Stimulated activated CD4-positive, alpha-beta T cell treated with anti-CD3 and anti-CD28 coated beads, TNF-alpha, amount 100 ng/mL, for 4 hours (primary cell): Measurements from ENCODE around the gene CABCOCO1.
"Not testable (repeated sequence)": the region's sequence is repeated elsewhere in the genome, so short reads cannot be mapped to it uniquely, and the experiment has no call there.

ENCODE experiments used
- DNase-seq, 3 experiments: peaks; one replicate each; pipeline ENCODE4 v3.0.0-alpha.2; 2020; ENCODE audit warnings: low read depth in 3 of 3

The CABCOCO1 gene

DNA sequence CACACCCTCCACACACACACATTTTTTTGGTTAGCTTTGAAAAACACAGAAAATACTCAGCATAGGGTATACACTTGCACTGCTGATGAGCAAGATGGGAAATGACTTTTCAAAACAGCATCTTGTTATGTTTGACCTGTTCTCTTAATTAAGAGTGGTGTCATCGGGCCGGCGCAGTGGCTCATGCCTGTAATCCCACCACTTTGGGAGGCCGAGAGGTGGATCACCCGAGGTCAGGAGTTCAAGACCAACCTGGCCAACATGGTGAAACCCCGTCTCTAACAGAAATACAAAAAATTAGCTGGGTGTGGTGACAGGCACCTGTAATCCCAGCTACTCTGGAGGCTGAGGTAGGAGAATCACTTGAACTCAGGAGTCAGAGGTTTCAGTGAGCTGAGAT lies 56.7 kb downstream of the CABCOCO1 start:
- DNase-seq, result not testable (repeated sequence)

DNA sequence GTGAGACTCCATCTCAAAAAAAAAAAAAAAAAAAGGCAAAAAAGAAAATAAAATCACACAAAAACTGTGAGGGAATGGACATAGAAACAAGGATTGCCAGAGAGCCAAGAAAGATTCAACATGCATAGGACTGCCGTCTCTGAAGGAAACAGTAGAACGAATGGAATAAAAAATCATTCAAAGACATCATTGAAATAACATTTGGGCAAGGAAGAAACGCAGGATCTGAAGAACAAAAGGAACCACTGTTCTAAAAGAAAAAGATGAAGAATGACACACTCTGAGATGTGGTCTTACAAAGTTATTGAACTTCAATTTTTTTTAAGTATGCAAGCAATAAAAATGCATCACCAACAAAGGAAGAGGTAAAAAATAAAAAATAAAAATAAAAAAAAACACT lies 57.2 kb downstream of the CABCOCO1 start:
- DNase-seq, result no peak

DNA sequence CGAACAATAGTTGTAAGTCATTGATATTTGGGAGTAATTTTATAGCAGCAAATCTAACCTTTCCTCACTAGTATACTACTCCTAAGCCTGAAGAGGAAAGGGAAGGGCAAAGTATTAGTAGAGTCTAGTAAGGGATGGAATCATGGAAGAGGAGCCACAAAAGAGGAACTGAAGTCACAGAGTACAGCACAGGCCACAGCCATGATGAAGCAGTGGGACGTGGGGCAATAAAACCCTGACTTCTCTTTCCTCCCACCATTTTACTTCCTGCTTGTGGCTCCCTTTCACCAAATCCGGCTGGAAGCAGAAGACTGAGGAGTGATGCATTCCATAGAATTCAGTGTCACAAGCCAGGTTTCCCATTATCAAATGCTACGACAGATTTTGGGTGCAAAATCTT lies 58.7 kb downstream of the CABCOCO1 start:
- no peak for DNase-seq

DNA sequence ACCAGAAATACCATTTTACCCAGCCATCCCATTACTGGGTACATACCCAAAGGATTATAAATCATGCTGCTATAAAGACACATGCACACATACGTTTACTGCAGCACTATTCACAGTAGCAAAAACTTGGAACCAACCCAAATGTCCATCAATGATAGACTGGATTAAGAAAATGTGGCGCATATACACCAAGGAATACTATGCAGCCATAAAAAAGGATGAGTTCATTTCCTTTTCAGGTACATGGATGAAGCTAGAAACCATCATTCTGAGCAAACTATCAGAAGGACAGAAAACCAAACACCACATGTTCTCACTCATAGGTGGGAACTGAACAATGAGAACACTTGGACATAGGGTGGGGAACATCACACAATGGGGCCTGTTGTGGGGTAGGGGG lies 62.5 kb downstream of the CABCOCO1 start:
- DNase-seq, result not testable (repeated sequence)

DNA sequence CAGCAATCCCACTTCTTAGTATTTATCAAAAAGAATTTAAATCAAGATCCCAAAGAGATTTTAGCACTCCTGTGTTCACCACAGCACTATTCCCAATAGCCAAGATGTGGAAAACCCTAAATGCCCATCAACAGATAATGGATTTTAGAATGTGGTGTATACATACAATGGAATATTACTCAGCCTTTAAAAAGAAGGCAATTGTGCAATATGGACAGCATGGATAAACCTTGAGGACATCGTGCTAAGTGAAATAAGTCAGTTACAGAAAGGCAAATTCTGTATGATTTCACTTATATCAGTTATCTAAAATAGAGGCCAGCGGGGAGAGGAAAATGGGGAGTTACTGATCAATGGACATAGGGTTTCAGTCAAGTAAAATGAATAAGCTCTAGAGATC lies 66.9 kb downstream of the CABCOCO1 start:
- DNase-seq, result no peak

DNA sequence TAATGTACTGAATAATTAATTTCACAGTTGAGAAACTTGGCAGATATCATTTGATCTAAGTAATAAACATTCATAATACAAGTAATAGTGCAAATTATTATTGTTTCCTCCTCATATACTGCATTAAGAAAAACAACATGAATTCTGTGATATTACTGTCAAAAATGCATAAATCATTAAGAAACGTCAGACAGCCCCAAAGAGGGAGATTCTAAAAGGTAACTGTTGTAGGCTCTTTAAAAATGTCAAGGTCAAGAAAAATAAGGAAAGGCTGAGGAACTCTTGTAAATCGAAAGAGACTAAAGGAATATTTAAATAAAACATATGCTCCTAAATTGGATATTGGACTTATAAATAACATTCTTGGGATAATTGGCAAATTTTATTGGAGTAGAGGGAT lies 67.9 kb downstream of the CABCOCO1 start:
- DNase-seq, result no peak

DNA sequence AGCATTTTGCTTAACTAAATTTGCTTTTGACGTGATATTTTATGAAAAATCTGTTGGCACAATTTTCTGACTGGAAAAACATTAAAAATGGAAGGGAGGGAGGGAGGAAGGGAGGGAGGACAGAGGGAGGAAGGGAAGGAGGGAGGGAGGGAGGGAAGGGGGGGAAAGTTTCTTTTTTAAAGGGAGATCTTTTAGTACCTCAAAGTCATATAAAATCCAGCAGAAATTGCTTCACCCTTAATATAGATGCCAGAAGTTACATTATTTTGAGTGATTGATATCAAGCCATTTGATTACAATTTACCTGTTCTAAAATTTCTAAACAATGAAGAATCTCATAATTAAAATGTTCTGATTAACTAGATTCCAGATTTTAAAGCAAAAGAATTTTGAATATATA lies 68.9 kb downstream of the CABCOCO1 start:
- no peak for DNase-seq

DNA sequence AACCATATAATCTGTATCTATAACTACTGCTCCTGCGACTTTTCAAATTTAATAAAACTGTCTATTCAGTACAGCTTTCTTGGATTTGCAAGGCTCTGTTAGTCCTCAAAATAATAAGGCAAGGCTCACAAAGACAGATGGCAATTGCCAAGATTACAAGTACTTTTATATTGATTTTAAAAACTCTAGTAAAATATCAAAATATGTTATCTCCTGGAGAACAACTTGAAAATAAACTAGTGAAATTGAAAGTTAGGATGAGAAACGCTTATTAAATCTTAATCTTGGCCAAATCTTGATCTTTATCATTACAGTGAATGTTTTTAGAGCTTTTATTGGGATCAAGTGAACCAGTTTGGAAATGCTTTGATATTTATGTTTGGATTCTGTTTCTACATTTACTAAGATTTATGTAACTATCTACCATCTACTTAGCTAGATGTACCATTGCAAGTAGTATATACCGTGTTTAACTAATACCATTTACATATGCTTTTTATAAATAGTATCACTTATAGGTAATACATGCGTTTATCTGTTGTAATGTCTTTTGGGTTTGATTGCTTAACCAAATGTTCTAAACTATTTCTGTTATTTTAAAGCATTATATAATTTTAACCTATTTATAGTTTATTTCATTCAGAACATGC lies 70.0 kb downstream of the CABCOCO1 start:
- no peak for DNase-seq

DNA sequence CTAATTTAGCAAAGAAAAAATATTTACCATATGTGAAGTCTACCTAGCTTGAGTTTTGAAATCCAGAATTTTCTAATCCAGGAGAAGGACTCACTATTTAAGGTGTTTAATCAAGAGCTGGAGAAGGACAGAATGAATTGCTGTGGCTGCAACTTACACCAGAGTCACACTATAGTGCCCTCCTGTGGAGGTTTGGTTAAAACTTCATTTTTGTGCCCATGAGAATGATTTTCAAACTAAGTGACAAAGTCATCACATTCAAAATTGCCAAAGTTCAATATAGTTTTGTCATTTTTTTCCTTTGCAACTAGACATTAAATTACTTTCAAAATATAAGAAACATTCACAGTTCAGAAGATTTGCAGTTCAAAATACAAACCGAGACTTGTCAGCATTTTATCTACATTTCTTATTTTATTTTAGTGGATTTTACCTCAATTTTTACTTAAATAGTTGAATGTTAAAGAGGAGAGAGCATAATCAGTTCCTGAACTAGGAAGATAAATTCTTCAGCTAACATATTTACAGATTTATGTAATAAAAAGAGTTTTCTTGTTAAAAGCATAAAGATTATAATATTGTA lies 70.7 kb downstream of the CABCOCO1 start:
- no peak for DNase-seq

DNA sequence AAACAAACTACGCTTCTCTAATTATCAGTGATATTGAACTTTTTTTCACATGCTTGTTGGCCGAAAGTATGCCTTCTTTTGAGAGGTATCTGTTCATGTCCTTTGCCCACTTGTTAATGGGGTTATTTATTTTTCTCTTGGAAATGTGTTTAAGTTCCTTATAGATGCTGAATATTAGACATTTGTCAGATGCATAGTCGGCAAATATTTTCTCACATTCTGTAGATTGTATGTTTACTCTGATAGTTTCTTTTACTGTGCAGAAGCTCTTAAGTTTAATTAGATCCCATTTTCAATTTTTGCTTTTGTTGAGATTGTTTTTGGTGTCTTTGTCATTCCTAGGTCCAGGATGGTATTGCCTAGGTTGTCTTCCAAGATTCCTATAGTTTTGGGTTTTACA lies 73.2 kb downstream of the CABCOCO1 start:
- no peak for DNase-seq

DNA sequence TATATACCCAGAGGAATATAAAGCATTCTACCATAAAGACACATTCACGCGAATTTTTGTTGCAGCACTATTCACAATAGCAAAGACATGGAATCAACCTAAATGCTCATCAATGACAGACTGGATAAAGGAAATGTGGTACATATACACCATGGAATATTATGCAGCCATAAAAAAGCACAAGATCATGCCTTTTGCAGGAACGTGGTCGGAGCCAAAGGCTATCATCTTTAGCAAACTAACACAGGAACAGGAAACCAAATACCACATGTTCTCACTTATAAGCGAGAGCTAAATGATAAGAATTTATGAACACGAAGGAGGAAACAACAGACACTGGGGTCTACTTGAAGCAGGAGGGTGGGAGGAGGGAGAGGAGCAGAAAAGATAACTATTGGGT lies 74.7 kb downstream of the CABCOCO1 start:
- not testable (repeated sequence) for DNase-seq

DNA sequence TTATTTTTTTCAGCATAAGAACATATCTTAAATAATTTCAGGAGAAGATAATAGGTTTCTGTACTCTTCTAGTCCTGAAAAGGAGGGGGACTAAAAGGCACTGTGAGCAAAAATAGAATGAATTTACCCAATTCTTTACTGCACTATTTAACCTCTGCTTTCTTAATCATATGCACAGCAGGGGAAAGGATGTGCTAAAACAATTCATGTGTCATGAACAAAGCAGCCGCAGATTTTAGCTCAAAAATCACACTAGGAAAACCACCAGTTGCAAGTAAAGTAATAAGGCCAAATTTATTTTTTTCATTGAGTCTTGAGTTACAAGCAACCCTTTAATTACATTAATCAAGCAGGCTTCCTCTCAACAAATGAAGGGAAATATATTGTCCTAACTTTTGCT lies 80.1 kb downstream of the CABCOCO1 start:
- no peak for DNase-seq

DNA sequence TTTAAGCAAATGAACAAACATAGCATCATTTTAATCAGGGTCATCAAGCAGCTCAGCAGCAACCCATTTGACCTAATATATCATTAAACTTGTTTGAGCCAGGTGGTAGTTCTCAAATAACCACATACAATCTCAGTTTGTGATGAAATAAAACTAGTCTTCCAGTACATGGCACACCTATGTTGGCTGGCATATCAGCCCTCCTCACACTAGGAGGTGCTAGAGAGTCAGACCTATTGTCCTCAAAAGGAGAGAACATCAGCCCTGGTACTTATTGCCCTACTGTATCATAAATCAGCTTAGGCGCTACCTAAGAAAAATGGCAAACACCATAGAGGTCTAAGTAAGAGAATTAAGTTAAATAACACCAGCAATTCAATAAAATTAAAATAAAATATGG lies 81.7 kb downstream of the CABCOCO1 start:
- no peak for DNase-seq

DNA sequence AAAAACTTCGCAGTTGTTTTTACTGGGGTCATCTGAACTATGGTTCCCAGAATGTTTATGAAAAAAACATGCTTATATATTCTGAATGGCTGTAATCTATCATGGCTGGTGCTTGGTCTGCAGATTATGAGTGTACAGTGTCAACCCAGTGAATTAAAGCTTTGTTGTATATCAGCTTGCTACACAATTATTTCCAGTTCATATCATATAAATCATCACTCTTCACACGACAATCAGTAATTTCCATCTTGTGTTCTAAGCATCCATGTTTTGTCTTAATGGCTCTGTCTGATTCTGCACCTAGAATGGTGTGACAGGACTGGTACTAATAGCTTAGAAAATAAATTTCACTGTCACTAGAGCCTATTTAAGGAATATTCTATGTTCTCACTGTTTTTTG lies 83.6 kb downstream of the CABCOCO1 start:
- no peak for DNase-seq

DNA sequence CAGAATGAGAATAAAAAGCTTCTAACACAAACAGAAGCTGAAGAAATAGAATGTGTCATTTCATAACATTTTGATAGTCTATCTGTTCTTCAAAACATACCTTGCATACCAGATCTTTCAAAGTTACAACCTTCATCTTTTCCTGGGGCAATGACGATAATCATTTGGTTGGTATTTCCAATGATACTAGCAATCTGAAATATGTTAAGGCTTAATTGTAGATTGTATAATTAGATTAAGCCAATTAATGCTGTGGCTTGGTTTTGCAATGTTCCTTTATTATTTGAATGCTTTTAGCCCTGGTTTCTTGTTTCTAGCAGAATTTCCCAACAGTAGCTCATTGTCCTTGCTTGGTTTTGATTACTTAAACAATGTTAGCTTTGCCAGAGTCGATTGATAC lies 84.6 kb downstream of the CABCOCO1 start:
- no peak for DNase-seq

DNA sequence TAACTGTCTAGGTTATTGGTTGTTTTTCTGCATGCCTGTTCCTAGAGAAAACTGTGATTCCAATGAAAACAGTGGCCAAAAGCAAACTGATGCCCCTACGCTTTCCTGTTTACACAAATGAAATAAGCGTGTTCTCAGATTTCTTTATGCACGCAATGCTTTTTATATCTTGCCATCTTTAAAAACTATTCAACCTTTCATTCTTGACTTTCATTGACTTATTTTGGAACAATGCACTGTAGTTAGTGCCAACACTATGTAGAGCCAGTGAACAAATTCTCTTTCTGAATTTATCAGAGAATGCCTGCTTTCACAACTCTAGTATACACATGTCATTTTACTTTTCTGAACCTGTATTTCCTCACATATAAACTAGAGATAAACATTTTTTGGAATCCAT lies 86.6 kb downstream of the CABCOCO1 start:
- no peak for DNase-seq

DNA sequence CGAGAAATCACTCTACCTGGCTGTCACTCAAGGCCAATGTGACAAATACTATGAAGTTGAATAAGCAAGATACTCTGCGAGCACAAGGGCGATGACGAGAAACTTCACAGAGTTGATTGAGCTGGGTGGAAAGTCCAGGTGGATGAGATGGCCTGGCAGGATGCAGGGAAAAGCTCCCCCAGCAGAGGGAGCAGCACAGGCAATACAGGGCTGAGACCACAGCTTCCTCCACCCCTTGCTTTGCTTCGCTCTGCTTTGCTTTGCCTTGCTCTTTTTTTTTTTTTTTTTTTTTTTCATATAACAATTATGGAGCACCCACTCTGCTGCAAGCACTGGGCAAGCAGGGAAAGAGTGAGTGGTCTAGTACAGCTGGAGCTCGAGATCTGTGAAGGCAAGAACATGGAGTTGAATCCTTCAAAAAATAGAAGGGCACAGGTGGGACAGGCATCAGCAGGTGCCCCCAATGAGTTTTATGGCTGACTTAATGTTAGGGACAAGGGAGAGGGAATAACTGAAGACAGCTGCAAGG lies 88.3 kb downstream of the CABCOCO1 start:
- peak; percentile 26 to 53 (median 38) for DNase-seq

DNA sequence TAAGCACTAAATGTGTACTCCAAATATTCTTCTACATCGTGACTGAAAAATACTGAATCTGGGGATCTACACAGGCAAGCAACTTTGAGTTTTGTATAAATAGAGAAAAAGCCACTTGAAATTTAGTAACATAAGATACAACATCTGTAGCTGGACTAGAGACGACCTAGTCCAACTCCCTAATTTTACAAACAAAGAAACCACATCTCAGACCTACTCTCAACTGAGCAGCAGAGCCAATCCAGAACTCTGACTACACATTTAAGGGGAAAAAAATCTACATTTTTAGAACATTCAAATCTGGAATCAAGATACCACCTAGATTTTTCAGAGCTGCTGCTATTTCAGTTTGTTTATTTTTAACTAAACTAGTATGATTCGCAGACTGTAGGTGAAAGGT lies 88.9 kb downstream of the CABCOCO1 start:
- no peak for DNase-seq

DNA sequence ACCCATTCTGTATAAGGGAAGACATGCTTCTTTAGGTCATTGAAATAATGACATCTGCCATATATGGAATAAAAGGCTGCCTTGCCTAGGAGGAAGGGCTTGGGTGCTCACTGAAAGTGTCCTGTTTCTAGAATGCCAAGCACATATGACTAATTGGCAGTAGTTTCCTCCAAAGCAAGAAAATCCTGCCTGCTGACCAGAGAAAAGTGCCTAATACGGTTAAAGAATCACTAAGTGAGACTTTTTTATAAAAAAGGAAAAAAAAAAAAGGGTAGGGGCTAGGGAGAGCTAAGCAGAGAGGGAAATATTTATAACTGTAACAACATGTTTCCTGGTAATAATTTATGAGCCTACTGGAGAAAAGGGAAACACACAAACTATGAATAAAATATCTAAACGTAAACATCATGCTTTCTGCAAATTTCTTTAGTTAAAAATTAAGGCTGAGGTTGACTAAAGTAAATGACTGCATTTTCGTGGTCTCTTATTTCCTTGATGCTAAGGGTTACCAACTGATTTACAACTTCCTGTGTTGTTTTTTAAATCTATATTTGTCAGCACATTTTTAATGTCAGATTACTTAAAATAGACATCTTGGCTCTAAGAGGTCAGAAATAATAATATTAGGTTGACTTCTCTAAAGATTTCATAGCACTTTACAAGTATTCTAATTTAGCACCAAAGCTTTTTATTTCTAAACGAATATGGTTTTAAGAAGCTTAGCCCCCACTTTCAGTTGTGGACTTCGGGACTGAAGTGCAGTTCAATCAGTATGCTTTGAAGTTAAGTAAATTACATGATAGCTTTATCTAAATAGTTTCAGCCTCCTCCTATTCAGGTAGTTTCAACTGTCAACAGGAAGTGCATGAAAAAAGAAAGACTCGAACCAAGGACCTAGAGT lies 89.6 kb downstream of the CABCOCO1 start:
- DNase-seq, result no peak

DNA sequence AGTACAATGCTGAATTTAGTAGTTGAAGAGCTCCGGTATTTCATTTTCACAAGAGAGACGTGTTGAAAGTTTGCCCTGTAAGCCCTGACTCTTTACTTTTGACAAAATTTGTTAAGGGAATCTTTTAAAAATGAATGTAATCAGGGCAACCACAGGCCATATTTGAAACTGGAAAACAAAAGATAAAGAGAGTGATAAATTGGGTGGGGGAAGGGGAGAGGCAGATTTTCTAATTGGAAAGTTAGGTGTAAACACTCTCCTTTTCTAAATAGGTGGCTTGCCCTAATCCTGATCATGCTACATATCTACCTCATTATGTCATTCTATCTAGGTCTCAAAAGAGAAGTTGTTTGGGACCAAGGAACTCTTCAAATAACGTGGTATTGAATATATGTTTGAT lies 90.7 kb downstream of the CABCOCO1 start:
- DNase-seq, result no peak

DNA sequence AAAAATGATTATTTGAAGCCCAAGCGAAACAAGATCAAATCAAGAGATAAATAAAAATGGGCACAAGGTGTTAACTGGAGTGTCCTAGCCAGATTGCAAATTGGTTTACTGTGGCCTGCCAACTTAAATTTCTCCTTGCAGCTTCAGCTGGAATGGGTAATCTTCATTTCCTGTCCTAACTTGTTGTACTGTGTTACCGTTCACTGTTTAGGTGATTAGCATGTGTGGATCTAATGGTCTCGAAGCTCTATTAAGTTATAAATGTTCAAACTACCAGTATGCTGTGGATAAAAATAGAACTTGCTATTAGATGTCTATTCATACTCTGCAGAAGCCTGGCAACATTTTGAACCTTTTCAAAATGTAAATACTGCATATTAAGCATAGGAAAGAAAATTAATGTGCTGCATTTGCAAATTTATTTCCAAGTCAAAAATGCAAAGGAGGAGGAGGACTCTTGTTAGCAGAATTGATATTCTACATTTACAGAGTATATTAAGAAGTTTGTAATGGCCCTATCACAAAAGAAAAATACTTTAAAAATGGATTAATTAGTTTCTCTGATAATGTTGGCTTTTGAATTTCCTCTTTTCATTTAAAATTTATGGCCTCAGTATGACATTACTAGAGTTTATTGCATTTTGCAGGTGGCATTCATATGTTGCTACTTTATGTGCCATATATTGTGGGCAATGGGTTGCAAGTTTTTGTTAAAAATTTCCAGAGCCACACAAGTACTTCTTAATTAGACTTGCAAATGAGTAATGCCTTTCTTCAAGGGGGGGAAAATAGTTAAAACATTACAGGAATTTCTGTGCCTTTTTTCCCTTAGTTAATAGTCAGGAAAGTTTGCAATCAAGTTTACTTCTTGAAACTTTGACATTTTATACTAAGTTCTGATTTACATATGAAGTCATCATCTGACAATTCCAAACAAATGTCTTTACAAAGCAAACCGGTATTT lies 92.1 kb downstream of the CABCOCO1 start:
- no peak for DNase-seq

DNA sequence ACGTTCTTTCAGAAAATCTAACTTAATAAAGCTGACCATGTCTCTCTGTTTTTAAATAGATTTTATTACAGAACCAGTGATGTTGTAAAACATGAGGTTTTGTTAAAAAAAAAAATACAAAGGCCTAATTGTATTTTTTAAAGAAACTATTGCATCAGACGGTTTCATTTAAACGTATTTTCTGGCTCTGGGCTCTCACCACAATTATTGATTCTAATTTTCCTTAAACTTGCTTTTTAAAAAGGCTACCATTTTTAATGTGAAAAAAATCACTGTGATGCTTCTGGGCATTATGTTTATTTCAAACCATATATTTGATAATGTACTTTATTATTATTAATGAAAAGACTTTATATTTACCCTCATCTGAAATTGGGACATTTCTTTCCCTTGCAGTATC lies 94.3 kb downstream of the CABCOCO1 start:
- no peak for DNase-seq
